Mucosa of descending colon (tissue), 3 donors: ENCODE data around the gene SS18L1. TPM values are rescaled to one million over a fixed set of nuclear protein-coding genes. Genes with fewer than 3 reads are reported as not detected.
"Not testable (repeated sequence)": the region's sequence is repeated elsewhere in the genome, so short reads cannot be mapped to it uniquely, and the experiment has no call there.

Experiments
- ATAC-seq: fragments of 200-7000 bp; cut with Tn5 transposase; one replicate; pipeline ENCODE4 v1.9.1; 2020; ENCODE audit warnings: mild to moderate bottlenecking, moderate library complexity
- DNase-seq, 3 donors: peaks; one replicate each; pipeline ENCODE4 v3.0.0-alpha.2; 2020
- H3K36me3 ChIP-seq: fragments of 200-600 bp; one replicate; pipeline ENCODE4 v1.8.0; 2021; ENCODE audit warnings: low read depth, mild to moderate bottlenecking
- H3K4me1 ChIP-seq: fragments of 200-600 bp; one replicate; pipeline ENCODE4 v1.8.0; 2021; ENCODE audit warnings: low read depth, mild to moderate bottlenecking
- H3K4me3 ChIP-seq: fragments of 200-600 bp; one replicate; pipeline ENCODE4 v1.8.0; 2021; ENCODE audit warnings: mild to moderate bottlenecking
- H3K9me3 ChIP-seq: fragments of 200-600 bp; one replicate; pipeline ENCODE4 v1.8.0; 2021; ENCODE audit warnings: mild to moderate bottlenecking
- CTCF ChIP-seq: fragments of 200-600 bp; IDR thresholded peaks from one replicate; pipeline ENCODE4 v1.8.0; 2022; ENCODE audit warnings: antibody characterized with exemption, mild to moderate bottlenecking
- intact Hi-C, 2 donors: fragments of 100-400 bp; cut with DNase I in 1 of 2; cut with micrococcal nuclease in 1 of 2; formaldehyde crosslinking; loops; one replicate each; pipeline versions ENCODE4 v1.11.0 to v1.11.1; 2022; cut with DNase I, micrococcal nuclease
- total RNA-seq, 3 donors: library from RNA; stranded (reverse); fragmentation: NEBNext Ultra II Directional in 2 of 3; extraction: Animal tissue kit (Norgen Biotek cat#: 25700) in 2 of 3; gene quantifications; one replicate each; pipeline versions ENCODE4 v1.2.1 to v1.2.4, GENCODE V29; 2021 to 2023
- donor health status: DM: no; HTN: no; CAD: no; lungs with moderate emphysema.
- donor health status: DM: no; HTN: no; CAD: no.
- donor health status: DM: no; HTN: yes; CAD: no.

Gene SS18L1
- total RNA-seq, 3 donors from 2014 or later = 13.2 to 16.0 (median 14.4) TPM

- H3K4me3 ChIP-seq = no peak overlapping the region
- intact Hi-C loops = no loop called here
- H3K9me3 ChIP-seq = peaks cover 53% of the 10 kb centered on the region
- no peaks in the 10 kb centered on the region for H3K36me3 ChIP-seq
- H3K4me1 ChIP-seq = no peaks in the 10 kb centered on the region
- ATAC-seq = no peak
- no peak for TF ChIP-seq CTCF
- no peak for DNase-seq
These were observed 31.2 kb upstream of the SS18L1 start for GRCh38 chr20:62112368-62112767.

- H3K36me3 ChIP-seq = no peaks in the 10 kb centered on the region
- no peaks in the 10 kb centered on the region for H3K4me1 ChIP-seq
- ATAC-seq = no peak
- intact Hi-C loops = no loop called here
- no peak for TF ChIP-seq CTCF
- DNase-seq = no peak
- H3K9me3 ChIP-seq = peaks cover 28% of the 10 kb centered on the region
- no peak overlapping the region for H3K4me3 ChIP-seq
These were observed 28.7 kb upstream of the SS18L1 start for GRCh38 chr20:62114894-62115293.

- H3K9me3 ChIP-seq = peaks cover 20% of the 10 kb centered on the region
- H3K4me1 ChIP-seq, intact Hi-C loops, DNase-seq, ATAC-seq, H3K4me3 ChIP-seq, H3K36me3 ChIP-seq: not testable (repeated sequence)
These were observed 27.7 kb upstream of the SS18L1 start for GRCh38 chr20:62115800-62116407.

- ATAC-seq = no peak
- intact Hi-C loops = no loop called here
- Histone ChIP-seq H3K4me3 (no peak overlapping the region), H3K36me3 (no peaks in the 10 kb centered on the region), H3K9me3 (peaks cover 12% of the 10 kb centered on the region), H3K4me1 (no peaks in the 10 kb centered on the region)
- no peak for TF ChIP-seq CTCF
- no peak for DNase-seq
These were observed 26.8 kb upstream of the SS18L1 start for GRCh38 chr20:62116558-62117361.

- ATAC-seq = no peak
- Histone ChIP-seq H3K9me3 (peaks cover 7% of the 10 kb centered on the region), H3K36me3 (no peaks in the 10 kb centered on the region), H3K4me3 (no peak overlapping the region), H3K4me1 (no peaks in the 10 kb centered on the region)
- TF ChIP-seq CTCF = no peak
- DNase-seq = no peak
- intact Hi-C loops = no loop called here
These were observed 26.3 kb upstream of the SS18L1 start for GRCh38 chr20:62117362-62117646.

GRCh38 chr20:62117658-62118057 is 25.9 kb upstream of the SS18L1 start:
- intact Hi-C loops = no loop called here
- DNase-seq (peak; percentile 44 to 82 (median 69)), ATAC-seq (no peak)
- H3K4me3 ChIP-seq = no peak overlapping the region
- H3K36me3 ChIP-seq = no peaks in the 10 kb centered on the region
- H3K9me3 ChIP-seq = peaks cover 4% of the 10 kb centered on the region
- no peak for TF ChIP-seq CTCF
- no peaks in the 10 kb centered on the region for H3K4me1 ChIP-seq
